Keratinocyte (primary cell): Measurements from ENCODE around the gene ASB6.
"Not testable (repeated sequence)": the region's sequence is repeated elsewhere in the genome, so short reads cannot be mapped to it uniquely, and the experiment has no call there.

Experiments used
- CTCF ChIP-seq, 3 experiments: IDR thresholded peaks in 1 of 3; conservative IDR thresholded peaks in 1 of 3; optimal IDR thresholded peaks in 1 of 3; 2 replicates in 2 of 3; 3 replicates in 1 of 3; pipeline versions ENCODE3 to v1.5.1; 2011; ENCODE audit warnings: low read length in 3 of 3, mild to moderate bottlenecking in 3 of 3, moderate library complexity in 2 of 3, control low read depth in 1 of 3, inconsistent platforms in 1 of 3; ENCODE audit not compliant: insufficient read depth in 2 of 3; ENCODE audit errors: extremely low read depth in 1 of 3
- EZH2 ChIP-seq: IDR thresholded peaks from one replicate; pipeline ENCODE4 v1.6.1; 2012; ENCODE audit warnings: inconsistent platforms, mild to moderate bottlenecking, low read length, moderate library complexity

DNA sequence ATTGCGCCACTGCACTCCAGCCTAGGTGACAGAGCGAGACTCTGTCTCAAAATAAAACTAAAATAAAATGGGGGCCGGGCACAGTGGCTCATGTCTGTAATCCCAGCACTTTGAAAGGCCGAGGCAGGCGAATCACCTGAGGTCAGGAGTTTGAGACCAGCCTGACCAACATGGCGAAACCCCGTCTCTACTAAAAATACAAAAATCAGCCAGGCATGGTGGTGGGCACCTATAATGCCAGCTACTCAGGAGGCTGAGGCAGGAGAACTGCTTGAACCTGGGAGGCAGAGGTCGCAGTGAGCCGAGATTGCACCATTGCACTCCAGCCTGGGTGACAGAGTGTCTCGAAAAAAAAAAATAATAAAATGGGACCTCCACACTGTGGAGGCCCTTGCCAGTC lies 5.6 kb downstream of the ASB6 start:
- not testable (repeated sequence) for TF ChIP-seq CTCF (optimal IDR thresholded peaks at IDR 0.05 in 1 of 3, IDR thresholded peaks at IDR 0.05 in 1 of 3, conservative IDR thresholded peaks at IDR 0.05 in 1 of 3; ENCODE audit: extremely low read depth in 1 of 3, insufficient read depth in 2 of 3, low read length in 3 of 3); EZH2
